Nephron (organoid): ENCODE results near the gene POGLUT3.

Experiments
- H3K27ac Mint-ChIP-seq, 3 experiments: 2 replicates each; pipeline ENCODE4 v1.8.0; 2020; ENCODE audit warnings: mixed read lengths in 3 of 3, mild to moderate bottlenecking in 2 of 3, moderate library complexity in 1 of 3
- H3K27me3 Mint-ChIP-seq: 2 replicates; pipeline ENCODE4 v1.8.0; 2021; ENCODE audit warnings: low read depth, mild to moderate bottlenecking, moderate library complexity, mixed read lengths
- H3K36me3 Mint-ChIP-seq: 2 replicates; pipeline ENCODE4 v1.8.0; 2020; ENCODE audit warnings: low read depth, mixed read lengths
- H3K4me1 Mint-ChIP-seq: 2 replicates; pipeline ENCODE4 v1.8.0; 2020; ENCODE audit warnings: mixed read lengths
- H3K4me3 Mint-ChIP-seq, 3 experiments: 2 replicates each; pipeline ENCODE4 v1.8.0; 2020; ENCODE audit warnings: mild to moderate bottlenecking in 3 of 3, mixed read lengths in 3 of 3, moderate library complexity in 2 of 3
- H3K9me3 Mint-ChIP-seq: 2 replicates; pipeline ENCODE4 v1.8.0; 2020; ENCODE audit warnings: mixed read lengths
- CTCF ChIP-seq, 3 experiments: fragments of 200-600 bp; sonication (generic); IDR thresholded peaks; one replicate each; pipeline ENCODE4 v1.5.0; 2021; ENCODE audit warnings: antibody characterized with exemption in 3 of 3; ENCODE audit not compliant: unreplicated experiment in 3 of 3

The POGLUT3 gene

DNA sequence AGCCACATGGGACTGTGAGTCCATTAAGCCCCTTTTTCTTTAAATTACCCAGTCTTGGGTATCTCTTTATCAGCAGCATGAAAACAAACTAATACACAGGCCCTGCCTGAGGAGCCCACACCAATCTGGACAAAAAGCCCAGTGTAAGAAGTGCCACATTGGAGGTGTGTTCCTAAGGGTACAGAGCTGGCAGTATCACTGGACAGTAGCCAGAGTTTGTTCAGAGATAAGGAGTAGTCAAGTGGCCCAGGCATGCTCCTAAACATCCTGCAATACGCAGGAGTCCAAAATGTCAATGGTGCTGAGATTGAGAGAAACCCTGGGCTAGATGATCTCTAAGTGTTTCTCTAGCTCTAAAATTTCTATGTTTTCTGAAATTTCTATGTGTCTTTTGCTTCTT is 27.0 kb upstream of the POGLUT3 start:
- Mint-ChIP-seq H3K4me1 (no peaks in the 10 kb centered on the region), H3K9me3 (no peaks in the 10 kb centered on the region), H3K4me3 (no peak overlapping the region), H3K27me3 (no peaks in the 10 kb centered on the region), H3K27ac (no peak overlapping the region), H3K36me3 (peaks cover 7% of the 10 kb centered on the region)
- no peak for TF ChIP-seq CTCF (IDR thresholded peaks at IDR 0.05; ENCODE audit: unreplicated experiment in 3 of 3)

GRCh38 chr11:108524422-108524821 is 26.2 kb upstream of the POGLUT3 start:
- H3K4me3 Mint-ChIP-seq: no peak overlapping the region

GRCh38 chr11:108522318-108522717 is 24.1 kb upstream of the POGLUT3 start:
- Mint-ChIP-seq H3K36me3 (peaks cover 5% of the 10 kb centered on the region), H3K9me3 (no peaks in the 10 kb centered on the region), H3K27me3 (no peaks in the 10 kb centered on the region), H3K4me3 (no peak overlapping the region), H3K27ac (no peak overlapping the region), H3K4me1 (no peaks in the 10 kb centered on the region)
- no peak for TF ChIP-seq CTCF (IDR thresholded peaks at IDR 0.05; ENCODE audit: unreplicated experiment in 3 of 3)

More at GRCh38 chr11:108524422-108524821, 26.2 kb upstream of the POGLUT3 start:
- Mint-ChIP-seq H3K27me3 (no peaks in the 10 kb centered on the region), H3K4me1 (no peaks in the 10 kb centered on the region), H3K9me3 (no peaks in the 10 kb centered on the region), H3K27ac (no peak overlapping the region), H3K36me3 (peaks cover 7% of the 10 kb centered on the region)
- no peak for TF ChIP-seq CTCF (IDR thresholded peaks at IDR 0.05; ENCODE audit: unreplicated experiment in 3 of 3)

DNA sequence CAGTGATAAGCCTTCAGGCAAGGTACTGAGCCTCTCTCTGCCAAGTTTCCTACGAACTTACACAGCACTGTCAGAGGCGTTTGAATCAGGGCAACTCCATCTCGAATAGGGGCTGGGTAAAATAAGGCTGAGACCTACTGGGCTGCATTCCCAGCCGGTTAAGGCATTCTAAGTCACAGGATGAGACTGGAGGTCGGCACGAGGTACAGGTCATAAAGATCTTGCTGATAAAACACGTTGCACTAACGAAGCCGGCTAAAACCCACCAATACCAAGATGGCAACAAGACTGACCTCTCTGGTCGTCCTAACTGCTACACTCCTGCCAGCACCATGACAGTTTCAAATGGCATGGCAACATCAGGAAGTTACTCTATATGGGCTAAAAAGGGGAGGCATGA is 20.4 kb upstream of the POGLUT3 start:
- no peak for TF ChIP-seq CTCF (IDR thresholded peaks at IDR 0.05; ENCODE audit: unreplicated experiment in 3 of 3)
- Mint-ChIP-seq H3K36me3 (peaks cover 15% of the 10 kb centered on the region), H3K4me3 (no peak overlapping the region), H3K27me3 (no peaks in the 10 kb centered on the region), H3K4me1 (no peaks in the 10 kb centered on the region), H3K27ac (no peak overlapping the region), H3K9me3 (no peaks in the 10 kb centered on the region)

DNA sequence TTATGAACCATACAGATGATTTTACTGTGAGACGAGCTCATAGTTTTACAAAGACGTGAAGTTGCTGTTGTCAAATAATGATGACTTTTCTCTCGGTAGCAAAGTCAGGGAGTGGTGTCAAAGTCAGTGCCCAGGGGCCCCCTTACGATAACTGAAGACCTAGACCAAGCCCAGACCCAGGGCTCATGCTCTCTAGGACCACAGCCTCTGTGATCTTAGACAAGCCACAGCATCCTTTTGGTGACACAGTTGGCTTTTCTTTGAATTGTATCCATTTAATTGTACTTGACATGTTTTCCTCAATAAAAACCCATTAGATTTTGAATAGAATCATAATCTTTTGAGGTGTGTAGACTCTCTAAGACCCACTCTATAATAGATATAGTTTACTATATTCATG is 17.9 kb upstream of the POGLUT3 start:
- Mint-ChIP-seq H3K4me3 (no peak overlapping the region), H3K9me3 (no peaks in the 10 kb centered on the region), H3K27ac (no peak overlapping the region), H3K4me1 (no peaks in the 10 kb centered on the region), H3K27me3 (no peaks in the 10 kb centered on the region), H3K36me3 (peaks cover 29% of the 10 kb centered on the region)
- no peak for TF ChIP-seq CTCF (IDR thresholded peaks at IDR 0.05; ENCODE audit: unreplicated experiment in 3 of 3)

DNA sequence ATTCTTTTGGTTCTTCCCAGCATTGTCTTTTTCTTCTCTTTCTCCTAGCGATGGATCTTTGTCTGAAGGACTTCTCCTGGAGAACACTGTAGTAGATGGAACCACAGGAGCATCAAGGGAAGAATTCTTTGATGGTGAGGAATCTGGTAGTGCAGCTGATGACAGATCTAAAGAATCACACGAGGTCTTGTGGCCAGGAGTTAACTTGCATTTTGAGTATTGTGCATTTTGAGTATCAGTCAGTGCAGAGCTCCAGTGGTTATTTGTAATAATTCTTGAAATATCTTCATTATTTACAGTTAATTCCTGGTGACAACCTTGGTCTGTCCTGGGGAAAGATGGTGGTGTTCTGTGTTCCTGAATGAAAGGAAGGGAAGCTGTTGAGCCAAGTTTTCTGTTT is 14.5 kb upstream of the POGLUT3 start:
- Mint-ChIP-seq H3K36me3 (peaks cover 41% of the 10 kb centered on the region), H3K4me1 (no peaks in the 10 kb centered on the region), H3K9me3 (no peaks in the 10 kb centered on the region), H3K4me3 (no peak overlapping the region), H3K27ac (no peak overlapping the region), H3K27me3 (no peaks in the 10 kb centered on the region)
- no peak for TF ChIP-seq CTCF (IDR thresholded peaks at IDR 0.05; ENCODE audit: unreplicated experiment in 3 of 3)
